Heart left ventricle (tissue), 11 donors: ENCODE measurements around the gene PEPD. TPM values are rescaled to one million over a fixed set of nuclear protein-coding genes. Genes with fewer than 3 reads are reported as not detected.

Source experiments
- polyA plus RNA-seq, 2 donors: library from polyadenylated mRNA; stranded (reverse); fragments of 200-250 nt; gene quantifications; one replicate each; pipeline ENCODE4 v1.2.3, GENCODE V29; 2013
- total RNA-seq, 9 donors: library from RNA; depleted of rRNA in 2 of 9; stranded (reverse); fragments of >200 nt in 2 of 9; fragmentation: NEBNext Ultra II Directional in 3 of 9; extraction: Animal tissue kit (Norgen Biotek cat#: 25700) in 3 of 9; gene quantifications; one replicate each; pipeline versions ENCODE4 v1.1.0 to v1.2.4, GENCODE V29; 2016 to 2023
- donor health status: ischemic (EF 13 %, LVEDD 7.1; RV severe dilation, severe dysfunction).
- donor health status: healthy with polysubstance abuse.
- donor health status: DM: no; HTN: yes; CAD: no.
- donor health status: DM: no; HTN: no; CAD: no.
- donor health status: ischemic (EF 25% LVEDD 5.7; RV mildly dilated, moderate dysfunction).
- donor health status: healthy.
- donor health status: DM: yes; HTN: yes; CAD: no.
- donor health status: PGD.
- donor health status: nonischemic (EF 23%, LVEDD 6.1; RV moderate dilation, normal function).

Gene PEPD
- total and polyA plus RNA-seq, 11 donors = 19.4 to 45.7 (median 29.9) TPM

Other genes with a start within 250 kb of the PEPD start
- 10 to 100 TPM in 2 of 9 donors, 1 to 10 TPM in 6, under 1 TPM in 1; 0.69 to 40.1 (median 2.5) TPM for gene CEBPA, start 219.3 kb downstream of the PEPD start, total RNA-seq
- gene CEBPA, start 219.3 kb downstream of the PEPD start, polyA plus RNA-seq = 1 to 10 TPM; 1.3 to 3.3 TPM
- gene CEBPG, start 148.1 kb downstream of the PEPD start, total RNA-seq = 10 to 100 TPM; 11.8 to 18.3 (median 14.7) TPM
- 10 to 100 TPM; 12.4 to 30.7 TPM for gene CEBPG, start 148.1 kb downstream of the PEPD start, polyA plus RNA-seq
- under 1 TPM in 6 of 9 donors, not detected in 3; 0.12 to 0.88 (median 0.27) TPM for gene CHST8, start 100.2 kb upstream of the PEPD start, total RNA-seq
- gene CHST8, start 100.2 kb upstream of the PEPD start, polyA plus RNA-seq = under 1 TPM; 0.10 to 0.15 TPM